ENCODE measurements around the gene UFSP2. TPM values are rescaled to one million over a fixed set of nuclear protein-coding genes. Genes with fewer than 3 reads are reported as not detected.

The UFSP2 gene
- total and polyA plus RNA-seq, 7 experiments from 2014 or later: 13.9 to 54.6 (median 26.5) TPM

- DNase-seq: no peak
- H3K27ac ChIP-seq (ENCODE audit: low read depth, low read length): no peak overlapping the region
- no peaks in the 10 kb centered on the region for H3K9me3 ChIP-seq (ENCODE audit: control insufficient read depth in 2 of 3, low read length in 3 of 3)
- H3K36me3 ChIP-seq (ENCODE audit: control insufficient read depth in 2 of 3, insufficient read depth in 3 of 3, low read length in 3 of 3): no peaks in the 10 kb centered on the region
- H3K4me3 Mint-ChIP-seq: no peak overlapping the region
- H3K9me3 Mint-ChIP-seq: peaks cover 0 to 23% (median 9%) of the 10 kb centered on the region in 11 donors
- H3K36me3 Mint-ChIP-seq: peaks cover 6 to 14% (median 10%) of the 10 kb centered on the region in 5 donors
- no peak overlapping the region for H3K4me3 ChIP-seq (ENCODE audit: low read length)
- H3K27ac Mint-ChIP-seq: peak overlapping the region in 1 of 9 donors; percentile 31
- POLR2A ChIA-PET: interaction anchor here (0.8 to 0.9 kb wide), 2 partner anchors 9 to 18 kb away, joined by 3 read pairs; no protein-coding TSS in a partner anchor
- peaks cover 3 to 6% (median 4%) of the 10 kb centered on the region in 7 donors for H3K4me1 Mint-ChIP-seq
- no peaks in the 10 kb centered on the region for H3K27me3 ChIP-seq (ENCODE audit: control insufficient read depth in 2 of 2, insufficient read depth in 2 of 2, low read length in 2 of 2)
- ATAC-seq: no peak
- no peaks in the 10 kb centered on the region for H3K4me1 ChIP-seq (ENCODE audit: control insufficient read depth in 2 of 2, insufficient read depth in 2 of 2, low read length in 2 of 2)
- CTCF ChIA-PET: no interaction called here
- H3K27me3 Mint-ChIP-seq: peaks cover 0 to 17% (median 9%) of the 10 kb centered on the region in 5 donors
- intact Hi-C loops (cut with micrococcal nuclease): no loop called here
Measured at GRCh38 chr4:185379326-185380295, 46.2 kb downstream of the UFSP2 start.

- Mint-ChIP-seq H3K9me3 (peaks cover 0 to 19% (median 7%) of the 10 kb centered on the region in 11 donors), H3K4me1 (no peaks in the 10 kb centered on the region), H3K4me3 (no peak overlapping the region), H3K27ac (no peak overlapping the region), H3K27me3 (peaks cover 0 to 12% (median 0%) of the 10 kb centered on the region in 5 donors), H3K36me3 (peaks cover 7 to 10% (median 10%) of the 10 kb centered on the region in 5 donors)
- intact Hi-C loops (cut with micrococcal nuclease): no loop called here
- H3K36me3 ChIP-seq (ENCODE audit: control insufficient read depth in 2 of 3, insufficient read depth in 3 of 3, low read length in 3 of 3): no peaks in the 10 kb centered on the region
- H3K9me3 ChIP-seq (ENCODE audit: control insufficient read depth in 2 of 3, low read length in 3 of 3): no peaks in the 10 kb centered on the region
- H3K27ac ChIP-seq (ENCODE audit: low read depth, low read length): no peak overlapping the region
- H3K4me3 ChIP-seq (ENCODE audit: low read length): no peak overlapping the region
- H3K4me1 ChIP-seq (ENCODE audit: control insufficient read depth in 2 of 2, insufficient read depth in 2 of 2, low read length in 2 of 2): no peaks in the 10 kb centered on the region
- POLR2A ChIA-PET: no interaction called here
- no peak for DNase-seq
- CTCF ChIA-PET: no interaction called here
- no peaks in the 10 kb centered on the region for H3K27me3 ChIP-seq (ENCODE audit: control insufficient read depth in 2 of 2, insufficient read depth in 2 of 2, low read length in 2 of 2)
- ATAC-seq: no peak
Measured at GRCh38 chr4:185378264-185378663, 47.5 kb downstream of the UFSP2 start.

DNA sequence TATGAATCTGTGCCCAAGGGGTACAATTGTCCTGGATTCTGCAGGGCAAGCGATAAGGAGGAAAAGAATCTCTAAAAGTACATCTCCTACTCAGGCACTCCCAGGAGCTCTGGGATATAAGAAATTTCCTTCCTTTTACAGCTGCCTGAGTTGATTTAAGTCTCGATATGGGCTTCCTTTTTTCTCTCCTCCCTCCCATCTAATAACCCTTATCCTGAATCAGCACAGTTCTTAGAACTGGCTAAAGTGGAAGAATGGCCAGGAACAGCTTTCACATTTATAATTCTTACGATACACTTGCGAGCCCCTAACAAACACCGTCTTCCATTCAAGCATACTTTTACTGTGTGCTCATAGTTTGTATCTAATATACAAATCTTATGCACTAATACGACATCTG is 51.2 kb downstream of the UFSP2 start:
- ChIA-PET POLR2A (no interaction called here), CTCF (no interaction called here)
- DNase-seq (no peak), ATAC-seq (no peak)
- Mint-ChIP-seq H3K4me3 (no peak overlapping the region), H3K27me3 (no peaks in the 10 kb centered on the region), H3K9me3 (no peaks in the 10 kb centered on the region), H3K4me1 (no peaks in the 10 kb centered on the region), H3K36me3 (peaks cover 0 to 15% (median 6%) of the 10 kb centered on the region in 5 donors), H3K27ac (no peak overlapping the region)
- Histone ChIP-seq H3K4me3 (ENCODE audit: low read length) (no peak overlapping the region), H3K4me1 (ENCODE audit: control insufficient read depth in 2 of 2, insufficient read depth in 2 of 2, low read length in 2 of 2) (no peaks in the 10 kb centered on the region), H3K27ac (ENCODE audit: low read depth, low read length) (no peak overlapping the region), H3K9me3 (ENCODE audit: control insufficient read depth in 2 of 3, low read length in 3 of 3) (no peaks in the 10 kb centered on the region), H3K27me3 (ENCODE audit: control insufficient read depth in 2 of 2, insufficient read depth in 2 of 2, low read length in 2 of 2) (no peaks in the 10 kb centered on the region), H3K36me3 (ENCODE audit: control insufficient read depth in 2 of 3, insufficient read depth in 3 of 3, low read length in 3 of 3) (peaks cover 0 to 3% (median 0%) of the 10 kb centered on the region in 3 experiments)
- intact Hi-C loops (cut with micrococcal nuclease): no loop called here

- no peak overlapping the region for H3K4me3 Mint-ChIP-seq
- CTCF ChIA-PET: no interaction called here
Measured at GRCh38 chr4:185374027-185374426, 51.7 kb downstream of the UFSP2 start.

GRCh38 chr4:185371702-185372101 is 54.1 kb downstream of the UFSP2 start:
- intact Hi-C loops (cut with micrococcal nuclease): no loop called here

More at GRCh38 chr4:185374027-185374426, 51.7 kb downstream of the UFSP2 start:
- POLR2A ChIA-PET: no interaction called here
- no peaks in the 10 kb centered on the region for H3K9me3 Mint-ChIP-seq
- H3K36me3 Mint-ChIP-seq: peaks cover 0 to 15% (median 6%) of the 10 kb centered on the region in 5 donors
- H3K4me3 ChIP-seq (ENCODE audit: low read length): no peak overlapping the region
- intact Hi-C loops (cut with micrococcal nuclease): no loop called here
- no peaks in the 10 kb centered on the region for H3K4me1 Mint-ChIP-seq
- H3K27me3 ChIP-seq (ENCODE audit: control insufficient read depth in 2 of 2, insufficient read depth in 2 of 2, low read length in 2 of 2): no peaks in the 10 kb centered on the region
- no peaks in the 10 kb centered on the region for H3K9me3 ChIP-seq (ENCODE audit: control insufficient read depth in 2 of 3, low read length in 3 of 3)
- peaks cover 0 to 3% (median 0%) of the 10 kb centered on the region in 3 experiments for H3K36me3 ChIP-seq (ENCODE audit: control insufficient read depth in 2 of 3, insufficient read depth in 3 of 3, low read length in 3 of 3)
- H3K27ac ChIP-seq (ENCODE audit: low read depth, low read length): no peak overlapping the region
- no peaks in the 10 kb centered on the region for H3K27me3 Mint-ChIP-seq
- ATAC-seq (no peak), DNase-seq (no peak)
- no peak overlapping the region for H3K27ac Mint-ChIP-seq
- no peaks in the 10 kb centered on the region for H3K4me1 ChIP-seq (ENCODE audit: control insufficient read depth in 2 of 2, insufficient read depth in 2 of 2, low read length in 2 of 2)

DNA sequence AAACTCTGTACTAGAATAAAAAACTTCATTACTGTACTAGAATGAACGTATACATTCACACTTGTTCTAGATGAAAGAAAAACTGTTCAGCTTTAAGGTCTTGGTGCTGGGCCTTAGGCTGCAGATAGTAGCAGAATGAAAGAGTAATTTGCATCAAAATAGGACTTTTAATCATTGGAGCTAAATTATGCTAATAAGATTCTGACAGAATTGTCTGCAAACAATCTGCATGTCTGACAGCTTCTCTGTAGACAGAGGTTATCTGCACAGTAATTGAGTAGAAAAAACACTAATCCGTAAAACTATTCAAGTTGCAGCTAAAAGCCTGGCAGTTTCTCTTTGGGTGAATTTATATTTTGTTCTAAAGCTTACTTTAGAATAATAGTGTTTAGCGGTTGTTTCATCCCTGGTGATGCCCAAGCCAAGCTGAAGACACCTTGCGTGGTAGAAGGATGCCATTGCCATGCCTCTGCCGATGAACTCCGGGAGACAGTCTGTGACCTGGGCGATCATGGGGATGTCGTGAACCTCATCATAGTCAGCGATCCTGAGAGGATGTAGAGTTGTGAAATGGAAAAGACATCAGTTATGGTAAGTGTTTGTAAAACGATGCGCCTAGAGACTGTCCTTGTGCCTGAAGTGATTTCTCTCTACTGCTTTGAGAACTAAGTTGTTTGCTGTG is 55.4 kb downstream of the UFSP2 start:
- intact Hi-C loops (cut with micrococcal nuclease): no loop called here
- Histone ChIP-seq H3K36me3 (ENCODE audit: control insufficient read depth in 2 of 3, insufficient read depth in 3 of 3, low read length in 3 of 3) (peaks cover 0 to 3% (median 0%) of the 10 kb centered on the region in 3 experiments), H3K27ac (ENCODE audit: low read depth, low read length) (no peak overlapping the region), H3K4me3 (ENCODE audit: low read length) (no peak overlapping the region), H3K4me1 (ENCODE audit: control insufficient read depth in 2 of 2, insufficient read depth in 2 of 2, low read length in 2 of 2) (no peaks in the 10 kb centered on the region), H3K27me3 (ENCODE audit: control insufficient read depth in 2 of 2, insufficient read depth in 2 of 2, low read length in 2 of 2) (no peaks in the 10 kb centered on the region), H3K9me3 (ENCODE audit: control insufficient read depth in 2 of 3, low read length in 3 of 3) (no peaks in the 10 kb centered on the region)
- POLR2A ChIA-PET: no interaction called here
- no peak for DNase-seq
- no peaks in the 10 kb centered on the region for H3K9me3 Mint-ChIP-seq
- H3K27me3 Mint-ChIP-seq: no peaks in the 10 kb centered on the region
- H3K4me3 Mint-ChIP-seq: no peak overlapping the region
- peaks cover 0 to 26% (median 10%) of the 10 kb centered on the region in 5 donors for H3K36me3 Mint-ChIP-seq
- no peak overlapping the region for H3K27ac Mint-ChIP-seq
- no peaks in the 10 kb centered on the region for H3K4me1 Mint-ChIP-seq
- CTCF ChIA-PET: no interaction called here
- no peak for ATAC-seq

More at GRCh38 chr4:185371702-185372101, 54.1 kb downstream of the UFSP2 start:
- no peak overlapping the region for H3K27ac Mint-ChIP-seq
- H3K27me3 Mint-ChIP-seq: no peaks in the 10 kb centered on the region
- CTCF ChIA-PET: interaction anchor here (0.6 kb wide), 1 partner anchor 109 kb away, joined by 3 read pairs; no protein-coding TSS in a partner anchor
- POLR2A ChIA-PET: no interaction called here
- Histone ChIP-seq H3K27me3 (ENCODE audit: control insufficient read depth in 2 of 2, insufficient read depth in 2 of 2, low read length in 2 of 2) (no peaks in the 10 kb centered on the region), H3K4me3 (ENCODE audit: low read length) (no peak overlapping the region), H3K27ac (ENCODE audit: low read depth, low read length) (no peak overlapping the region), H3K4me1 (ENCODE audit: control insufficient read depth in 2 of 2, insufficient read depth in 2 of 2, low read length in 2 of 2) (no peaks in the 10 kb centered on the region), H3K9me3 (ENCODE audit: control insufficient read depth in 2 of 3, low read length in 3 of 3) (no peaks in the 10 kb centered on the region), H3K36me3 (ENCODE audit: control insufficient read depth in 2 of 3, insufficient read depth in 3 of 3, low read length in 3 of 3) (peaks cover 0 to 3% (median 0%) of the 10 kb centered on the region in 3 experiments)
- no peak overlapping the region for H3K4me3 Mint-ChIP-seq
- no peak for DNase-seq
- no peaks in the 10 kb centered on the region for H3K4me1 Mint-ChIP-seq
- no peaks in the 10 kb centered on the region for H3K9me3 Mint-ChIP-seq
- no peak for ATAC-seq
- H3K36me3 Mint-ChIP-seq: peaks cover 0 to 19% (median 10%) of the 10 kb centered on the region in 5 donors
